Measurements from ENCODE around the gene SULT2B1. TPM values are rescaled to one million over a fixed set of nuclear protein-coding genes. Genes with fewer than 3 reads are reported as not detected.
"Not testable (repeated sequence)": the region's sequence is repeated elsewhere in the genome, so short reads cannot be mapped to it uniquely, and the experiment has no call there.

Gene SULT2B1
- polyA plus RNA-seq, 4 donors, result 3.4 to 28.1 (median 12.3) TPM

DNA sequence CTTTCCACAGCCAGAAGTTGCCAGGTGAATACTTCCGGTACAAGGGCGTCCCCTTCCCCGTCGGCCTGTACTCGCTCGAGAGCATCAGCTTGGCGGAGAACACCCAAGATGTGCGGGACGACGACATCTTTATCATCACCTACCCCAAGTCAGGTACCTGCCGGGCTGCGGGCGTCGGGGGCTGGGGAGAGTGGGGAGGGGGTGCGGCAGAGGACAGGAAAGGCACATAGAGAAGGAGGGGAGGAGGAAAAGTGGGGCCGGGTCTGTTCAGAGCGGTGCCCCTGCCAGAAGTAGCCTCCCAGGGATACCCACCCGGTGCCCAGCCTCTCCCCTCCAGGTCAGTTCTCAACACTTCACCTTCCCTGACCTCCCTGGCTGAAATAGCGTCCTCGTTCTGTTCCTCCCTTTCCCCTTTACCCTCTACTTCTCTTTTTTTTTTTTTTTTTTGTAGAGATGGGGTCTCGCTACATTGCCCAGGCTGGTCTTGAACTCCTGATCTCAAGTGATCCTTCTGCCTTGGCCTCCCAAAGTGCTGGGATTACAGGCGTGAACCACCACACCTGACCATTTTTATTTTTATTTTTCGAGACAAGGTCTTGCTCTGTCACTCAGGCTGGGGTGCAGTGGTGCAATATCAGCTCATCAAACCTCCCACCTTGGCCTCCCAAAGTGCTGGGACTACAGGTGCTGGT, 24.1 kb downstream of the SULT2B1 start:
- H3K9me3 ChIP-seq (ENCODE audit: control insufficient read depth in 2 of 2, insufficient read depth in 1 of 2, low read depth in 1 of 2, low read length in 1 of 2), result no peaks in the 10 kb centered on the region
- H3K4me1 ChIP-seq (ENCODE audit: control insufficient read depth in 3 of 3, insufficient read depth in 2 of 3, low read depth in 1 of 3, low read length in 2 of 3), result no peaks in the 10 kb centered on the region
- no peak overlapping the region for H3K4me3 ChIP-seq (ENCODE audit: low read depth in 1 of 3, low read length in 3 of 3)
- H3K27me3 ChIP-seq (ENCODE audit: control insufficient read depth in 3 of 3, insufficient read depth in 3 of 3, low read length in 3 of 3), result no peaks in the 10 kb centered on the region
- no peak for FAIRE-seq
- H3K36me3 ChIP-seq (ENCODE audit: control insufficient read depth in 3 of 3, insufficient read depth in 2 of 3, low read depth in 1 of 3, low read length in 3 of 3), result no peaks in the 10 kb centered on the region
- no peak overlapping the region for H3K27ac ChIP-seq (ENCODE audit: low read depth in 1 of 3, low read length in 2 of 3)
- WGBS, 3 donors, result 82 to 92% (median 91%) methylated on average over 16 to 23 of the region's 23 CpGs
- DNase-seq, result no peak

DNA sequence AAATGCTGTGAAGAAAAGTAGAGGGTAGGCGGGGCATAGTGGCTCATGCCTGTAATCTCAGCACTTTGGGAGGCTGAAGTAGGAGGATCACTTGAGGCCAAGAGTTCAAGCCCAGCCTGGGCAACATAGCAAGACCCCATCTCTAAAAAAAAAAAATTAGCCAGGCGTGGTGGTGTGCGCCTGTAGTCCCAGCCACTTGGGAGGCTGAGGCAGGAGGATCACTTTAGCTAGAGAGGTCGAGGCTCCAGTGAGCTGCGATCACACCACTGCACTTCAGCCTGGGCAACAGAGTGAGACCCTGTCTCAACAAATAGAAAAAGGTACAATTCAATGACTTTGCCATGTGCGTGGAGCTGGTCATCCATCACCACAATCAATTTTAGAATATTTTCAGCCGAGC, 25.9 kb downstream of the SULT2B1 start:
- 88 to 91% (median 90%) methylated on average over 7 of the region's 7 CpGs for WGBS, 3 donors
- FAIRE-seq; H3K27ac ChIP-seq (ENCODE audit: low read depth in 1 of 3, low read length in 2 of 3); H3K4me1 ChIP-seq (ENCODE audit: control insufficient read depth in 3 of 3, insufficient read depth in 2 of 3, low read depth in 1 of 3, low read length in 2 of 3); H3K9me3 ChIP-seq (ENCODE audit: control insufficient read depth in 2 of 2, insufficient read depth in 1 of 2, low read depth in 1 of 2, low read length in 1 of 2); H3K4me3 ChIP-seq (ENCODE audit: low read depth in 1 of 3, low read length in 3 of 3); H3K27me3 ChIP-seq (ENCODE audit: control insufficient read depth in 3 of 3, insufficient read depth in 3 of 3, low read length in 3 of 3); H3K36me3 ChIP-seq (ENCODE audit: control insufficient read depth in 3 of 3, insufficient read depth in 2 of 3, low read depth in 1 of 3, low read length in 3 of 3); DNase-seq: not testable (repeated sequence)

GRCh38 chr19:48578891-48579290, 26.9 kb downstream of the SULT2B1 start:
- Histone ChIP-seq H3K4me3 (ENCODE audit: low read depth in 1 of 3, low read length in 3 of 3) (no peak overlapping the region), H3K27ac (ENCODE audit: low read depth in 1 of 3, low read length in 2 of 3) (no peak overlapping the region), H3K36me3 (ENCODE audit: control insufficient read depth in 3 of 3, insufficient read depth in 2 of 3, low read depth in 1 of 3, low read length in 3 of 3) (no peaks in the 10 kb centered on the region), H3K27me3 (ENCODE audit: control insufficient read depth in 3 of 3, insufficient read depth in 3 of 3, low read length in 3 of 3) (no peaks in the 10 kb centered on the region), H3K4me1 (ENCODE audit: control insufficient read depth in 3 of 3, insufficient read depth in 2 of 3, low read depth in 1 of 3, low read length in 2 of 3) (peaks cover 0 to under 1% (median 0%) of the 10 kb centered on the region in 3 donors), H3K9me3 (ENCODE audit: control insufficient read depth in 2 of 2, insufficient read depth in 1 of 2, low read depth in 1 of 2, low read length in 1 of 2) (no peaks in the 10 kb centered on the region)
- FAIRE-seq, result no peak
- peak in 1 of 2 donors; percentile 36 for DNase-seq
- 24 to 32% (median 32%) methylated on average over 3 of the region's 3 CpGs for WGBS, 3 donors

DNA sequence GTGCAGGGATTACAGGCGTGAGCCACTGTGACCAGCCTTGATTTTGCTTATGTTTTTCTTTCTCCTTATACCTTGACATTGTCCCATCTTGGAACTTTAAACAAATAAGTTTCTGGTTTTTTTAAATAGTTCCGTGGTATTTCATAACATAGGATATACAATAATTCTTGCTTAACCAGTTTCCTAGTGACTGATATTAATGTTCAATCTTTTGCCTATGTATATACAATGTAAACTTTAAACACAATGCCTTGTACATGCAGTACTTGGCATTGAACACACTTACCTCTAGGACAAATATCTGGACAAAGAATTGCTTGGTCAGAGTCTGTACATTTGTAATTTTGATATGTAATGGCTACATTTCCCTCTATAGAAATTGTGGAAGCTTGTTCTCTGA, 30.2 kb downstream of the SULT2B1 start:
- H3K9me3 ChIP-seq (ENCODE audit: control insufficient read depth in 2 of 2, insufficient read depth in 1 of 2, low read depth in 1 of 2, low read length in 1 of 2), result peaks cover 0 to 8% of the 10 kb centered on the region in 2 donors
- H3K4me3 ChIP-seq (ENCODE audit: low read depth in 1 of 3, low read length in 3 of 3), result no peak overlapping the region
- WGBS, 3 donors, result 64 to 75% (median 72%) methylated on average over 2 of the region's 2 CpGs
- no peak overlapping the region for H3K27ac ChIP-seq (ENCODE audit: low read depth in 1 of 3, low read length in 2 of 3)
- DNase-seq (no peak), FAIRE-seq (no peak)
- peaks cover 0 to 3% (median 0%) of the 10 kb centered on the region in 3 donors for H3K4me1 ChIP-seq (ENCODE audit: control insufficient read depth in 3 of 3, insufficient read depth in 2 of 3, low read depth in 1 of 3, low read length in 2 of 3)
- H3K36me3 ChIP-seq (ENCODE audit: control insufficient read depth in 3 of 3, insufficient read depth in 2 of 3, low read depth in 1 of 3, low read length in 3 of 3), result no peaks in the 10 kb centered on the region
- no peaks in the 10 kb centered on the region for H3K27me3 ChIP-seq (ENCODE audit: control insufficient read depth in 3 of 3, insufficient read depth in 3 of 3, low read length in 3 of 3)

DNA sequence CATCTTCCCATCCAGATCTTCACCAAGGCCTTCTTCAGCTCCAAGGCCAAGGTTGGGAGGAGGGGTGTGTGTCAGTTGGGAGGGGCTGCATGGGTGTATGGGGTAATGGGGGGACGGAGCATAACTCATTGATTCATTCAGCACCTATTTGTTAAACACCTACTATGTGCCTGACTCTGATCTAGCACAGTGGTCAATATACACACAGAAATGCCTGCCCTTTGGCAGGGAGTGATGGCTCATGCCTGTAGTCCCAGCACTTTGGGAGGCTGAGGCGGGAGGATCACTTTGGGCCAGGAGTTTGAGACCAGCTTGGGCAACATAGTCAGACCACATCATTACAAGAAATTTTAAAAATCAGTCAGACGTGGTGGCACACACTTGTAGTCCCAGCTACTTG, 35.4 kb downstream of the SULT2B1 start:
- WGBS, 3 donors, result 88 to 92% (median 91%) methylated on average over 3 of the region's 3 CpGs
- Histone ChIP-seq H3K27ac (ENCODE audit: low read depth in 1 of 3, low read length in 2 of 3) (no peak overlapping the region), H3K27me3 (ENCODE audit: control insufficient read depth in 3 of 3, insufficient read depth in 3 of 3, low read length in 3 of 3) (no peaks in the 10 kb centered on the region), H3K4me3 (ENCODE audit: low read depth in 1 of 3, low read length in 3 of 3) (no peak overlapping the region), H3K36me3 (ENCODE audit: control insufficient read depth in 3 of 3, insufficient read depth in 2 of 3, low read depth in 1 of 3, low read length in 3 of 3) (no peaks in the 10 kb centered on the region), H3K4me1 (ENCODE audit: control insufficient read depth in 3 of 3, insufficient read depth in 2 of 3, low read depth in 1 of 3, low read length in 2 of 3) (peaks cover 0 to 6% (median 0%) of the 10 kb centered on the region in 3 donors), H3K9me3 (ENCODE audit: control insufficient read depth in 2 of 2, insufficient read depth in 1 of 2, low read depth in 1 of 2, low read length in 1 of 2) (peaks cover 0 to 8% of the 10 kb centered on the region in 2 donors)
- FAIRE-seq (no peak), DNase-seq (no peak)

GRCh38 chr19:48588670-48589401, 36.9 kb downstream of the SULT2B1 start:
- FAIRE-seq, result no peak
- Histone ChIP-seq H3K4me3 (ENCODE audit: low read depth in 1 of 3, low read length in 3 of 3) (peak overlapping the region in 2 of 3 donors; percentile 19), H3K27ac (ENCODE audit: low read depth in 1 of 3, low read length in 2 of 3) (no peak overlapping the region), H3K4me1 (ENCODE audit: control insufficient read depth in 3 of 3, insufficient read depth in 2 of 3, low read depth in 1 of 3, low read length in 2 of 3) (peaks cover 0 to 6% (median 0%) of the 10 kb centered on the region in 3 donors), H3K36me3 (ENCODE audit: control insufficient read depth in 3 of 3, insufficient read depth in 2 of 3, low read depth in 1 of 3, low read length in 3 of 3) (no peaks in the 10 kb centered on the region), H3K27me3 (ENCODE audit: control insufficient read depth in 3 of 3, insufficient read depth in 3 of 3, low read length in 3 of 3) (no peaks in the 10 kb centered on the region), H3K9me3 (ENCODE audit: control insufficient read depth in 2 of 2, insufficient read depth in 1 of 2, low read depth in 1 of 2, low read length in 1 of 2) (peaks cover 0 to 8% of the 10 kb centered on the region in 2 donors)
- peak; percentile 87 to 95 for DNase-seq
- 3 to 5% (median 4%) methylated on average over 36 of the region's 36 CpGs for WGBS, 3 donors

GRCh38 chr19:48591021-48591420, 39.0 kb downstream of the SULT2B1 start:
- no peaks in the 10 kb centered on the region for H3K27me3 ChIP-seq (ENCODE audit: control insufficient read depth in 3 of 3, insufficient read depth in 3 of 3, low read length in 3 of 3)
- no peak overlapping the region for H3K27ac ChIP-seq (ENCODE audit: low read depth in 1 of 3, low read length in 2 of 3)
- 80 to 95% (median 92%) methylated on average over 5 of the region's 5 CpGs for WGBS, 3 donors
- H3K36me3 ChIP-seq (ENCODE audit: control insufficient read depth in 3 of 3, insufficient read depth in 2 of 3, low read depth in 1 of 3, low read length in 3 of 3), result no peaks in the 10 kb centered on the region
- H3K4me1 ChIP-seq (ENCODE audit: control insufficient read depth in 3 of 3, insufficient read depth in 2 of 3, low read depth in 1 of 3, low read length in 2 of 3), result peaks cover 0 to 3% (median 0%) of the 10 kb centered on the region in 3 donors
- no peaks in the 10 kb centered on the region for H3K9me3 ChIP-seq (ENCODE audit: control insufficient read depth in 2 of 2, insufficient read depth in 1 of 2, low read depth in 1 of 2, low read length in 1 of 2)
- FAIRE-seq, result no peak
- DNase-seq, result no peak
- no peak overlapping the region for H3K4me3 ChIP-seq (ENCODE audit: low read depth in 1 of 3, low read length in 3 of 3)

DNA sequence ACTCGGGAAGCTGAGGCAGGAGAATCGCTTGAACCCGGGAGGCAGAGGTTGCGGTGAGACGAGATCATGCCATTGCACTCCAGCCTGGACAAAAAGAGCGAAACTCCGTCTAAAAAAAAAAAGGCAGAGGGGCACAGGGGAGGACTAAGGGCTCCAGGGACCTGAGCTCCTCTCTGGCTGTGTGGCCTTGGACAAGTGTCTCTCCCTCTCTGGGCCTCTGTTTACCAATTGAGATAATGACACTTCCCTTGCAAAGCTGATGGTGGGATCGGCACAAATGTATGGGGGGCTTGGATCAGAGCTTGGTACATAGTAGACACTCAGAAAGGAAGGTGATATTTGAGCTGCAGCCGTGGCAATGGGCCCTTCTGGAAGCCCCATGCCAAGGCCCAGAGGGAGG, 43.2 kb downstream of the SULT2B1 start:
- WGBS, 3 donors, result 81 to 88% (median 86%) methylated on average over 9 of the region's 9 CpGs
- H3K4me3 ChIP-seq (ENCODE audit: low read depth in 1 of 3, low read length in 3 of 3), result no peak overlapping the region
- peaks cover 0 to 4% (median 0%) of the 10 kb centered on the region in 3 donors for H3K36me3 ChIP-seq (ENCODE audit: control insufficient read depth in 3 of 3, insufficient read depth in 2 of 3, low read depth in 1 of 3, low read length in 3 of 3)
- H3K4me1 ChIP-seq (ENCODE audit: control insufficient read depth in 3 of 3, insufficient read depth in 2 of 3, low read depth in 1 of 3, low read length in 2 of 3), result no peaks in the 10 kb centered on the region
- no peaks in the 10 kb centered on the region for H3K27me3 ChIP-seq (ENCODE audit: control insufficient read depth in 3 of 3, insufficient read depth in 3 of 3, low read length in 3 of 3)
- no peaks in the 10 kb centered on the region for H3K9me3 ChIP-seq (ENCODE audit: control insufficient read depth in 2 of 2, insufficient read depth in 1 of 2, low read depth in 1 of 2, low read length in 1 of 2)
- DNase-seq (no peak), FAIRE-seq (no peak)
- no peak overlapping the region for H3K27ac ChIP-seq (ENCODE audit: low read depth in 1 of 3, low read length in 2 of 3)

Data from small intestine (tissue), 7 donors.